RWPE1 (cell line): ENCODE measurements around the gene PEAK1.

Experiments
- CTCF ChIA-PET: fragments of 350-600 bp; sonication (Branson Sonifier 250); formaldehyde crosslinking; extraction: SDS; loops from one replicate; lab custom pipeline; 2021; lab: Yijun Ruan, JAX
- POLR2A ChIA-PET: fragments of 400-600 bp; formaldehyde crosslinking; extraction: SDS; loops from one replicate; lab custom pipeline; 2020; ENCODE audit warnings: antibody characterized with exemption; ENCODE audit not compliant: low non-redundant PET; lab: Yijun Ruan, JAX
- DNase-seq: peaks from one replicate; pipeline ENCODE4 v3.0.0; 2012; ENCODE audit warnings: low spot score
- H3K27ac ChIP-seq: fragments of 450-650 bp; 2 replicates; pipeline ENCODE4 v1.5.1; 2017
- CTCF ChIP-seq: fragments of 450-650 bp; conservative IDR thresholded peaks from 2 replicates; pipeline ENCODE4 v1.5.1; 2017; ENCODE audit warnings: low read depth, mild to moderate bottlenecking

Gene PEAK1

GRCh38 chr15:77085297-77085696 is 334.6 kb downstream of the PEAK1 start:
- POLR2A ChIA-PET, result no interaction called here
- CTCF ChIA-PET, result no interaction called here
- no peak for TF ChIP-seq CTCF
- DNase-seq, result no peak
- no peak overlapping the region for H3K27ac ChIP-seq

GRCh38 chr15:77084436-77084835 is 335.5 kb downstream of the PEAK1 start:
- ChIA-PET POLR2A (no interaction called here), CTCF (no interaction called here)
- no peak overlapping the region for H3K27ac ChIP-seq
- DNase-seq, result no peak
- TF ChIP-seq CTCF, result no peak

GRCh38 chr15:77083381-77084160 is 336.3 kb downstream of the PEAK1 start:
- peak; percentile 60 for DNase-seq
- CTCF ChIA-PET, result no interaction called here
- no peak overlapping the region for H3K27ac ChIP-seq
- TF ChIP-seq CTCF, result no peak
- POLR2A ChIA-PET, result no interaction called here

- no peak for DNase-seq
- H3K27ac ChIP-seq, result no peak overlapping the region
- ChIA-PET CTCF (interaction anchor here (0.8 kb wide), 1 partner anchor 32 kb away, joined by 3 read pairs; no protein-coding TSS in a partner anchor), POLR2A (no interaction called here)
- no peak for TF ChIP-seq CTCF
Measured at GRCh38 chr15:77081971-77082370, 337.9 kb downstream of the PEAK1 start.

GRCh38 chr15:77076323-77076915 is 343.5 kb downstream of the PEAK1 start:
- POLR2A ChIA-PET, result no interaction called here
- no peak for DNase-seq
- no peak for TF ChIP-seq CTCF
- no peak overlapping the region for H3K27ac ChIP-seq
- CTCF ChIA-PET, result no interaction called here

- CTCF ChIA-PET, result no interaction called here
- POLR2A ChIA-PET, result no interaction called here
- no peak; the same call in 1 of the 2 replicates for TF ChIP-seq CTCF
- no peak overlapping the region for H3K27ac ChIP-seq
- DNase-seq, result no peak
Measured at GRCh38 chr15:77075528-77075927, 344.4 kb downstream of the PEAK1 start.
